Esophagus squamous epithelium (tissue), 4 donors: ENCODE results near the gene TBC1D17.

Experiments
- CTCF ChIP-seq, 6 experiments: fragments of 450-650 bp in 4 of 6; fragments of 200-600 bp in 2 of 6; sonication (generic) in 2 of 6; IDR thresholded peaks; one replicate each; pipeline ENCODE4 v1.5.1; 2016 to 2019; ENCODE audit warnings: antibody characterized with exemption in 6 of 6, mild to moderate bottlenecking in 4 of 6, moderate library complexity in 4 of 6
- POLR2A ChIP-seq, 4 donors: fragments of 450-650 bp; IDR thresholded peaks; one replicate each; pipeline ENCODE4 v1.6.1; 2017; ENCODE audit warnings: antibody characterized with exemption in 4 of 4, mild to moderate bottlenecking in 4 of 4, moderate library complexity in 3 of 4

- no peak for TF ChIP-seq POLR2A (IDR thresholded peaks at IDR 0.05)
- TF ChIP-seq CTCF (IDR thresholded peaks at IDR 0.05): no peak
Measured at GRCh38 chr19:49918089-49918488, 40.6 kb downstream of the TBC1D17 start.
